DMS153 treated with DMSO at 0.1 percent for 48 hours (cell line): ENCODE data around the gene STOX2.
"Not testable (repeated sequence)": the region's sequence is repeated elsewhere in the genome, so short reads cannot be mapped to it uniquely, and the experiment has no call there.

Source experiments
- DNase-seq: peaks from one replicate; lab custom pipeline; 2025; ENCODE audit not compliant: unreplicated experiment; lab: John Stamatoyannopoulos, UW

The STOX2 gene

DNA sequence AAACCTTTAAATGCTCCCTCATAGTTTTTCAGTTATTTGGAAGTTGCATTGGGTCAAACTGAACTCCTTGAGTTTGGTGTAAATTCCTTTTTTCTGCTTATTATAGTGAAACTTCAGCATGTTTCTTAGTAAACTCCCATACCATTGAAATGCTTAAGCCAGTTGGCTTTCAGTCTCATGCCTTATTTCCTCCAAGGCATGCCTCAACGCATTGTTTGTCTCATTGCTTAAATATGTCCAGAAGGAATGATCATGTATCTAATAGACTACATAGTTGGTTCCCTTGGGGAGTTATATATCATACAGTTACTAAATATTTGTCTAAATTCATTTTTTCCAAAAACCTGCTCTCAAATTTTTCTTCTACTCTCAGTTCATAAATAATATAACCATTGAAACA is 114.0 kb downstream of the STOX2 start:
- no peak for DNase-seq

GRCh38 chr4:184019667-184020623 is 114.8 kb downstream of the STOX2 start:
- no peak for DNase-seq

- no peak for DNase-seq
Observed at GRCh38 chr4:184021389-184021788, 116.3 kb downstream of the STOX2 start.

DNA sequence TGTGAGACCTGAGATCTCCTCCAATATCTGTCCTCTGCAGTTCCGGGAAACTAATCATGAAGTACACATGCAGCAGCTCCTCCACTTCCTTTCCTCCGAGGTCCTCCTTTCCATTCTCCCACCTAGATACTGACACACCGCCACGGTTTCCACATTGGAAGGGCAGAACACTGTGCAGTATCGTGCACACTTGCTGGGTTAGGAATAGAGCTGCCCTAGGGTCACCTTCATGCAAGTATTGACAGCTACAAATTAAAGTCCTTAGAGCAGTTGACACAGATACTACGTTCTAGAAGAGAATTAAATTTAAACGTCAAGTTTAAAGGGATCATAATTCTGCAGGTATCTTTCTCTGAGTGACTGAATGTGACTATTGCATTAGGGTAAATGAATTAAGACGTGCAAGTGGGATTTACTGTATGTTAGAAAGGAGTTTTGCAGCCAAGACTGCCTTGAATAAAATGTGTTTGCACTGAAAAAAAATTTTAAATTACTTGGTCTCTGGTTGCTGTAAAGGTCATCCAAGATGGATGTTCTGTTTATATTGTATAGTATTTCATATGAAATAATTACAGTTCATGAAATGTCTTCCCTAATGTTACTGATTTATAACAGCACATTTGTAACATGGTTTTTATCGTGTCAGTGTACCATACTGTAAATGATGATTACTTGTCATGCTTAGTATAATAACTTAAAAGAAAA is 117.7 kb downstream of the STOX2 start:
- DNase-seq = no peak

GRCh38 chr4:184024637-184025036 is 119.5 kb downstream of the STOX2 start:
- no peak for DNase-seq

GRCh38 chr4:184028561-184029374 is 123.7 kb downstream of the STOX2 start:
- no peak for DNase-seq

DNA sequence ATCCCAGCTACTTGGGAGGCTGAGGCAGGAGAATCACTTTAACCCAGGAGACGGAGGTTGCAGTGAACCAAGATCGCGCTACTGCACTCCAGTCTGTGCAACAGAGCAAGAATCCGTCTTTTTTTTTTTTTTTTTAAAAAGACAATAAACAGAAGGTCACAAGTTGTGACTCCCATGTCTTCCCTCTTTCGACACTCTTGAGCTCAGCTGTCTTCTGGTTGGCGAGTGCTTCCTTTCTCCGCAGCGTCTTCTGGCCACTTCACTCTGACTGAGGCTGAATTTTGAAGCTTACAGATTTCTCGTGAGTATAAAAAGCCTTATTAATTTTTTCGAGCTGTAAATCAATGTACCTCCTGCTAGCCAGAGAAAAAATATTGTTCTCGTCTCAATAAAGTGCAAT is 124.9 kb downstream of the STOX2 start:
- no peak for DNase-seq

GRCh38 chr4:184030764-184031163 is 125.7 kb downstream of the STOX2 start:
- no peak for DNase-seq

GRCh38 chr4:184032091-184032490 is 127.0 kb downstream of the STOX2 start:
- no peak for DNase-seq

GRCh38 chr4:184039963-184040383 is 134.9 kb downstream of the STOX2 start:
- no peak for DNase-seq

DNA sequence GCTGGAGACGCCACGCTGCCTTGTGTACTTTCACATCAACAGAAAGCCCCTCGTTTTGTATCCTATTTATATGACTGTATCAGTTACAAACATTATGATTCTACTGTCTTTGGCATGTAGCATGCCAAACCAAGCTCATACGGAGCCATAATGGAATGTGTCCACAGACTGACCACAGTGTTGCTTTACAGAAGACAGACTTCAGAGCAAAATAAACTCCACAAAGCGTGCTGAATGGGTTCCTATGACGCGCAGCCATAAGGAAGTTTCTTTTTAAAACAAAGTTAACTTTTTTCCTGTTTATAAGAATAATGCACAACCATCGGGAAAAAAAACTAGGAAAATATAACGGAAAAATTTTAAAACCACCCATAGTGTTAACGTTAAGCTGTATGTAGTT is 136.0 kb downstream of the STOX2 start:
- no peak for DNase-seq

DNA sequence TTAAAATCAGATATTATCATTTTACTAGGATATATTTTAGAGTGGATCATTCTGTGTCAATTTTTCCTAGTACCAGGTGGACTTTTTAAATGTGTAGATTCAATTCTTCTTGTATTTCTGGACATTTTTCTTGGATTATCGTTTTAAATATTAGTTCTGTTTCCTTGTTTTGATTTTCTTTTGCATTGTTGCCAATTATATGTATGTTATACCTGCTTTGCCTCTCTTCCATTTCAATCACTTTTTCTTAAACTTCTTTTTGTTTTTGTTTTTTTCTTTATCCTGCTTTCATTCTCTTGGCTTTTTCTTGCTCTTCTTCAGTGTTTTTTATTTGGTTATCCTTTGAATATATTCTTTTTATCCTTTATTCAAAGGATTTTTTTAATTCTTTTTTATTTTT is 141.0 kb downstream of the STOX2 start:
- DNase-seq = no peak

DNA sequence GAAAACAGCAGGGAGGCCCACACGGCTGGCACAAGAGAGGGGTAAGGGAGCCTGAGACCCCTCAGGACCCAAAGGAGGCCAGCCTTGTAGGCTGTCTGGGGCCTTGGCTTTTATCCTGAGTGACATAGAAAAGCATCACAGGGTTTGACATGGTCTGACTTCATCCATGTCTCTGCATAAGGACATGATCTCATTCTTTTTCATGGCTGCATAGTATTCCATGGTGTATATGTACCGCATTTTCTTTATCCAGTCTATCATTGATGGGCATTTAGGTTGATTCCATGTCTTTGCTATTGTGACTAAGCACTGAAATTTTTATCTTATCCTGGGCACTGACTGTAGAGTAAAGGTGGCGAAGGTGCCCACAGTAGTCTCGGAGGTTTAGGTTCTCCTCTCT is 146.2 kb downstream of the STOX2 start:
- not testable (repeated sequence) for DNase-seq

- no peak for DNase-seq
Observed at GRCh38 chr4:184052616-184053015, 147.5 kb downstream of the STOX2 start.

DNA sequence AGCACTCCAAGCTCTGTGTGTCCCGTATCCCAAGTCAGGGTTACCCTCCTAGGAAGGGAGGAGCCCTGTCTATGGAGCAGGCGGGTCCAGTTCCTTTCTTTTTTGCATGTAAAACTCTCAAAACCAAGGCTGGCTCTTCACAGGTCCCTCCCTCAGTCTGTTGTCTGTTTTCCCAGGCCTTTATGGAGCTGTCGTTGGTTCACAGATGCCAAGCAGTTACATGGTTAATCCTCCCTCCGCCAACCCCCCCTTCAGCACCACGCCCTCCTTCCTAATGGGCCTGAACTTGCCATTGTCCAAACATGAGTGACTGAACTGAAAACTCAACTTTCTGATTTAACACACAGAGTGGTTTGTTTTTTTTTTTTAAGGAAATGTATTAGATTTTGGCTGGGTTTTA is 148.3 kb downstream of the STOX2 start:
- no peak for DNase-seq

- no peak for DNase-seq
Observed at GRCh38 chr4:184056877-184057276, 151.8 kb downstream of the STOX2 start.

DNA sequence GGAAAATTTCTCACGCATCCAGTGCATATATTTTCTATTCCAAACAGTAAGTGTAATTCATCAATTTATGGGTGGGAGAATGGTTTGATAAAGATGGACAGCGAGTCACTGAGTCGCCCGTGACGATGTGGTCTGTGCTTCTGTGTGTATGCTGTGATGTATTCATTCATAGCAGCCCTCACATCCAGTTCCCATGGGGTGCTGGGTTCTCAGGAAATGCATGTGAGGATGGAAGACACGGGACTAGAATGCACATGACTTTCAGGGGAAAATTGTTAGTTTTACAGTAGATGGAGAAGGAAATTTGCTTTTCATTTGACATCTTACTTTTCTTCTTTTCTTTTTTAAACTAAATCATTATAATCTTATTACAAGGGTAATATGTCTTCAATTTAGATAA is 152.9 kb downstream of the STOX2 start:
- DNase-seq = no peak

DNA sequence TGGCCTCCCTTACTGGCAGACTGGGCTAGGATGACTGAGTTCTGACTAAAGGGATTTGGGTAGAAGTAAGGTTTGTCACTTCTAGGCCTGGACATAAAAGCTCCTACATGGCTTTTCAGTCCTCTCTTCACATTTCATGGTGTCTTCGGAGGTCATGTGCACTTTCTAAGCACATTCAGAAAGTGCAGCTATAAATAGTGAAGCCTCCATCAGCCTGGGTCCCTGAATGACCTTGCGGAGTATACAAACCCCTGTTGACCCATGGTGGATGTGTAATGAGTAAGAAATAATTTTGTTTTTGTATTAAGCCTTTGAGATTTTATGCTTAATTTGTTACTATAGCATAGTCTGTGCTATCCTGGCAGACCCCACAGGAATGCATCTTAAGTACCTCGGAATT is 154.0 kb downstream of the STOX2 start:
- no peak for DNase-seq

DNA sequence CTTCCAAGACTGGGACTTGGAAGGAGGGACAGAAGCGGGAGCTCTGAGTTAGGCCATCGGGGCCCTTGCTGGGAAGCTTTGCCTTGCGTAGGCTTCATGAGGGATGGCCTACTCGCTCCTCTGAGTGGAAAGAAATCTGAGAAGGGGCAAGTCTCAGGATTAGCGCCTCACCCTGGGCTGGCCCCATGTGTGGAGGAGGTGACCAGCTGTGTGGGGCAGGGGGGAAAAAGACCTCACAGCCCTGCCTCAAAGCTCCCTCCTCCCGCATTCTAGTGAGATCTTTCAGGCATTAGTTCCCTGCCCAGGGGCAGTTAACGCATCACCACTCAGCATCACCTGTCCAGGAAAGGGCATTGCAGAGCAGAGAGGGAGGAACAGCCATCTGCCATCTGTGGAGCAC is 156.5 kb downstream of the STOX2 start:
- DNase-seq = no peak

- no peak for DNase-seq
Observed at GRCh38 chr4:184062769-184063168, 157.7 kb downstream of the STOX2 start.

- no peak for DNase-seq
Observed at GRCh38 chr4:184064877-184065276, 159.8 kb downstream of the STOX2 start.
